ENCODE results near the gene RAD54L. TPM values are rescaled to one million over a fixed set of nuclear protein-coding genes. Genes with fewer than 3 reads are reported as not detected.
"Not testable (repeated sequence)": the region's sequence is repeated elsewhere in the genome, so short reads cannot be mapped to it uniquely, and the experiment has no call there.

The RAD54L gene
- total and polyA plus RNA-seq, 2 of the 4 experiments (the other 2 are of a cell fraction) = 4.8 to 10.6 TPM

- H2AFZ ChIP-seq (replicated peaks; ENCODE audit: low read length, poor library complexity); H3K9me1 ChIP-seq (ENCODE audit: insufficient read depth, low read length); H4K5ac ChIP-seq (ENCODE audit: low read depth, low read length); H2BK120ac ChIP-seq (ENCODE audit: low read depth, low read length); H3K4me3 ChIP-seq (ENCODE audit: insufficient read depth, low read depth, low read length); H3K4me2 ChIP-seq (ENCODE audit: low read depth, low read length); H3K36me3 ChIP-seq (ENCODE audit: control insufficient read depth, insufficient read depth, low read length); H2AK9ac ChIP-seq (replicated peaks; ENCODE audit: low read depth, low read length, poor library complexity); H2AK5ac ChIP-seq (ENCODE audit: low read depth, low read length); H3K27ac ChIP-seq (ENCODE audit: insufficient read depth, low read length); H3K23ac ChIP-seq (ENCODE audit: low read depth, low read length); BruUV-seq (replicated peaks); H3K14ac ChIP-seq (replicated peaks; ENCODE audit: low read depth, low read length); POLR2A ChIA-PET (ENCODE audit: unreplicated experiment); H2BK20ac ChIP-seq (ENCODE audit: low read depth, low read length); H3K4ac ChIP-seq (ENCODE audit: low read depth, low read length); H3K9me3 ChIP-seq (ENCODE audit: control insufficient read depth, insufficient read depth, low read length); H2BK5ac ChIP-seq (ENCODE audit: low read depth, low read length, poor library complexity, severe bottlenecking); H4K20me1 ChIP-seq (ENCODE audit: insufficient read depth, low read length); H3K18ac ChIP-seq (ENCODE audit: low read depth, low read length); H2BK15ac ChIP-seq (ENCODE audit: low read depth, low read length); H3K56ac ChIP-seq (ENCODE audit: extremely low read depth, insufficient read depth, low read length); H3K4me1 ChIP-seq (ENCODE audit: control insufficient read depth, insufficient read depth, low read length); H3K9ac ChIP-seq (ENCODE audit: low read depth, low read length); in situ Hi-C loops (cut with MboI; ENCODE audit: low sequenced_read_pairs); H3K27me3 ChIP-seq (ENCODE audit: control insufficient read depth, insufficient read depth, low read length); H3K79me1 ChIP-seq (ENCODE audit: low read depth in 1 of 2, low read length in 2 of 2); H4K8ac ChIP-seq (ENCODE audit: low read depth in 2 of 2, low read length in 2 of 2); H4K91ac ChIP-seq (ENCODE audit: insufficient read depth, low read depth, low read length); DNase-seq; dilution Hi-C loops (cut with HindIII; ENCODE audit: low sequenced_read_pairs, unreplicated experiment); ATAC-seq (ENCODE audit: low read depth): not testable (repeated sequence)
- CTCF ChIA-PET = interaction anchor here (0.6 to 3.1 kb wide), 13 partner anchors 9 to 191 kb away, joined by 3 to 21 read pairs (median 4); partner anchors contain the start of genes LURAP1 and POMGNT1
- intact Hi-C loops (cut with micrococcal nuclease) = loop anchor here (1.0 kb wide), 2 partner anchors 44 to 186 kb away; no protein-coding TSS in a partner anchor
- WGBS, 2 experiments (ENCODE audit: extremely low coverage in 2 of 2, insufficient read length in 1 of 2) = 100% methylated on average over 2 of the region's 11 CpGs; no CpG with 5 or more reads in 1 of the 2 experiments
These were observed 24.5 kb upstream of the RAD54L start for GRCh38 chr1:46223055-46223454.
